GM18873 (cell line): ENCODE data around the gene BAAT.

Source experiments
- ATAC-seq: cut with Tn5 transposase; IDR thresholded peaks from one replicate; pipeline ENCODE4 v1.9.1; 2021; ENCODE audit warnings: mild to moderate bottlenecking, moderate library complexity, moderate number of reproducible peaks; ENCODE audit not compliant: unreplicated experiment, low FRiP score

BAAT gene

DNA sequence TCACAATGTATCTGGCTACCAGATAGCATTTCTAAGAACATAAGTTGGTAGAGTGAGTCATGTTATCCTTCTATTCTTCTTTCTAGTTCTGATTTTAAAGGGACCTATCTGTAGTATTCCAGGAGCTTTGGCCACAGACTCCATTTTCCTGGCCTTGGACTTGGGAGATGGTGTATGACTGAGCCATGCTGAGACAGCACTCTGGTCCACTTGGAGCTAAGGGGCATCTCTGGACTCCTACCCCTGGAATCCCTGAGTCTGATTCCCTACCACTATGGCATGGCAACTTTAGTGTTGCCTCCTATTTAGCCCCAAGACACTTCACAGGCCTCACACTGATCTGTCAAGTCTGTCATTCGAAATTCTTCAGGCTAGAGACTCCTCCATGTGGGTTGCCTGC is 58.8 kb downstream of the BAAT start:
- ATAC-seq = no peak

DNA sequence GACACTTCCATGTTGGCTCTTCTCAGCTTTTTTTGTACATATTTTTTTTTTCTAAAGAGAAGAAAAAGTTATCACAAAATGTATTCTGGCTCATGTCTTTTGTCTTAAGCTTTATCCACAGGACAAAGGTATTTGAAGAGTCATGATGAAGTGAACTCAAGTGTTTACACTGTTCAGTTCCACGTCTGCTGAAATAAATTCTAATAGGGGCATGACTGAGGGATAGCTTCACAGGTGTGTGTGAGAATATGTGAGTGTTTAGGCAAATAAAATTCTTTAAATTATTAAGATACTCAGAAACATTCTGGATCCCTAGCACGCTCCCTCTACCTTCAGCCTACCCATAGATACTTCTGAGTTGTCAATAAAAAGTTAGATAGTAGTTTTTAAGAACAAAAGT is 59.8 kb downstream of the BAAT start:
- no peak for ATAC-seq

DNA sequence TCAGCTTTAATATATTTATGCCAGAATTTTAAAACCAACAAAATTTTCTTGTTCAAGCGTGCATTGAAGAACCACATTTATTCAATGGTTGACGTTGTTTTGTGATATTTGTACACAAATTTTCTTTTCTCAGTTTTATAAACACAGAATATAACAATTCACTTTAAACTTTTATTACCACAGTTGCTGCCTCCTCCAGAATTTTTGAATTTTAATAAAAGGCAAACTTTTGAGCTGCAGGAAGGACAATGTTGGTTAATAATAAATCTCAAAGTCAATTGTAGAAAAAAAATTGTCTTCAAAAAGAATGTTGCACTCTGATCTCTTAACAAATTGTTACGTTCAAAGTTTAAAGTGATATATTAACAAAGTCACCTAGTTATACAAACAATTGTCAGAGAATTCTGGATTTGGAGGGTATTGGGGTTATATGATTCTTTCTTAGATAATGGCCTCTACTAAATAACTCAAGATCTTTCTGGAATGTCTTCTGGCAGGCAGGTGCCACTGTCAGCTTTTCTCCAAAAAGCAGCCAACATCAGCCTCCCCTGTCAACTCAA is 60.5 kb downstream of the BAAT start:
- no peak for ATAC-seq

DNA sequence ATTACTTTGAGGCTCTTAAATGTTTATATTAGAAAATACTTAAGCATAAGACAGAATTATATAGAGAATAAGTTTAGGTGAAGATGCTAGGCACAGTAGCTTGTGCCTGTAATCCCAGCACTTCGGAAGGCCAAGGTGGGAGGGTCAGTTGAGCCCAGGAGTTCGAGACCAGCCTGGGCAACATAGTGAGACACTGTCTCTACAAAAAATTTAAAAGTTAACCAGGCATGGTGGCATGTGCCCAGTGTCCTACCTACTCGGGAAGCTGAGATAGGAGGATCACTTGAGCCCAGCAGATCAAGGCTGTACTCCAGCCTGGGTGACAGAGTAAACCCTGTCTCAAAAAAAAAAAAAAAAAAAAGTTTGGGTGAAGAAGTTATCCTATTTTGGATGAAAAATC is 61.7 kb downstream of the BAAT start:
- ATAC-seq = no peak

DNA sequence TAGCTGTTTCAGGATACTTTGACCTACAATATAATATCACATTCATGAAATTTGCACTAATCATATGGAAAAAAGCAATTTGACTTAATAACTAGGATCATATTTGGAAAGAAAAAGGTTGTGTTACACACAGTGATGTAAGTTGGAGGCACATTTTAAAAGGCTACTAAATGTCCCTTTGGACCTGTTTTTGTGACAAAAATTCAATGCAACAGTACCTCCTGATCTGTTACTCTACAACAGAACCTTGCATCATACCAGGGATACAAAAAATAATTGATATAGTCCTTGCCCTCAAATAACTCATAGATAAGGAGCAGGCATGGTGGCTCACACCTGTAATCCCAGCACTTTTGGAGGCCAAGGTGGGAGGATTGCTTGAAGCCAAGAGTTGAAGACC is 67.1 kb downstream of the BAAT start:
- no peak for ATAC-seq

DNA sequence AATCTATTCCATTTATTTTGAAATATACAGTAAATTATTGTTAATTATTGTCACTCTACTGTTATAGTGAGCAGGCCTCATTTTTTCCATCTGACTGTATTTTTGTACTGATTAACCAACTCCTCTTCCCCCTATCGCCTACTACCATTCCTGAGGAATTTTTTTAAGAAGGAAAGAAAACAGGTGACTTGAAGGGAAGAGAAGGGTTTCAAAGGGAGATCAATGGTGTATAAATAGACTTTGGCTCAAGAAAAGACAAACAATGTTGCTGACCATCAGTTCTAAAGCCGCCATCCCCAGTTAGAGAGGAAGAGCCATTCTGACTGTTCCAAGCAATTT is 69.7 kb downstream of the BAAT start:
- no peak for ATAC-seq

DNA sequence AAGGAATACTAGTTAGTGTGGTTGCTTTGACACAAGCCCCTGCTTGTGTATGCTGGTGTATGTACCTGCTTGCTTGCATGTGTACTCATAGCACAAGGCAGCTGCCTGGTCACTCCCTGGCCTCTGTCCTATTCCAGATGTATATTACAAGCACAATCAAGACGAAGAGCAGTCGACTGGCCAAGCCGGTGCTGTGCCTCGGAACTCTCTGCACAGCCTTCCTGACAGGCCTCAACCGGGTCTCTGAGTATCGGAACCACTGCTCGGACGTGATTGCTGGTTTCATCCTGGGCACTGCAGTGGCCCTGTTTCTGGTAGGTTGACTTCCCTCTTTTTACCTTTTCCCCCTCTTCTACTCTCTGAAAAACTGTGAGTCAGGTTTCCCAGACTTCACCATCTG is 72.1 kb downstream of the BAAT start:
- no peak for ATAC-seq

DNA sequence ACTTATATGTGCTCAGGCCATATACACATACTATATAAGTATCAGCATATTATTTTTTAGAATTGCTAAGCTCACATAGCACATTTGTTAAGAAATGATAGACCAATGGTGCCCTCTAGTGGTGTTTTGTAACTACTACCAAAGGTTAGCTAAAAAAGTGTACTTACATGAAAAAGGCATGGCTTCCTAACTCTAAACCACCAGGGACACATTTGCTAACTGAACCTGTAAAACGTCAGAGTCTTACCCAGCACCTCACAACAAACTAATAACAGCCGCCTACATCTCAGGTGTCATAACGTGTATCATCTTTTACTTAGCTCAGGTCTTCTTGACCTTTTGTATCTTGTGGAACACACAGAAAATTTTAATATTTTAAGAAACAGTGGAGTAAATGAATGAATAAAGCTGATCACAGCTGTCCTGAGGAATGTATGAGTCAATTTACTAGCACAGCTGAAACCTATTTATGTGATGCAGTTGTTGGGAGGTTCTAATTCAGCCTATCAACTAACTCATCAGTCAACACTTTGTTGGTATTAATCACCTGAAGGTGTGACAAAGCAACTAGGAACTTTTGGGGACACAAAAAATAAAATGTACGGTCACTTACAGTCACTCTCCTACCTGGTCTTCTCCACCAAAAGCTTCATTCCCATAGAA is 72.9 kb downstream of the BAAT start:
- peak; percentile 61 for ATAC-seq

DNA sequence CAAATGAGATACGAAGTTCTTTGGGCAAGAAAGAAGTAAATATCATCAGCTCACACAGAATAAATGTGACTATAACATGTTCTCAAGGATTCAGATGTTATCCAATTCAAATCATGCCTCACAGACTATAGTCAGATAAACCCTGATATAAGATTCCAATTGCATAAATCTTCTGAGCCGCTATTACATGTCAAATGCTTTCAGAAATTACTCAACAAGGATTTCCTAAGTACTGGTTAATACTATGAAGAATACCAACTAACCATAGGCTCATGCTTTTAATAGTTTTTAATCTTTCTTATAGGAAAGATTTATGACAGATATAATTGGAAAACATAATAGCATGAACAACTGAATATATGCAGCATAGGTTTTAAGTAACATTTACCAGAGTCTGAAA is 73.6 kb downstream of the BAAT start:
- ATAC-seq = no peak
